ENCODE data around the gene STAC3. TPM values are rescaled to one million over a fixed set of nuclear protein-coding genes. Genes with fewer than 3 reads are reported as not detected.
A peak's percentile ranks its signal among the peaks of the same experiment; 100 is the strongest.

The STAC3 gene
- total and polyA plus RNA-seq, 2 of the 13 experiments (the other 11 are each of a cell fraction or from before 2014, with no cell fraction given): 0.18 to 0.22 TPM

DNA sequence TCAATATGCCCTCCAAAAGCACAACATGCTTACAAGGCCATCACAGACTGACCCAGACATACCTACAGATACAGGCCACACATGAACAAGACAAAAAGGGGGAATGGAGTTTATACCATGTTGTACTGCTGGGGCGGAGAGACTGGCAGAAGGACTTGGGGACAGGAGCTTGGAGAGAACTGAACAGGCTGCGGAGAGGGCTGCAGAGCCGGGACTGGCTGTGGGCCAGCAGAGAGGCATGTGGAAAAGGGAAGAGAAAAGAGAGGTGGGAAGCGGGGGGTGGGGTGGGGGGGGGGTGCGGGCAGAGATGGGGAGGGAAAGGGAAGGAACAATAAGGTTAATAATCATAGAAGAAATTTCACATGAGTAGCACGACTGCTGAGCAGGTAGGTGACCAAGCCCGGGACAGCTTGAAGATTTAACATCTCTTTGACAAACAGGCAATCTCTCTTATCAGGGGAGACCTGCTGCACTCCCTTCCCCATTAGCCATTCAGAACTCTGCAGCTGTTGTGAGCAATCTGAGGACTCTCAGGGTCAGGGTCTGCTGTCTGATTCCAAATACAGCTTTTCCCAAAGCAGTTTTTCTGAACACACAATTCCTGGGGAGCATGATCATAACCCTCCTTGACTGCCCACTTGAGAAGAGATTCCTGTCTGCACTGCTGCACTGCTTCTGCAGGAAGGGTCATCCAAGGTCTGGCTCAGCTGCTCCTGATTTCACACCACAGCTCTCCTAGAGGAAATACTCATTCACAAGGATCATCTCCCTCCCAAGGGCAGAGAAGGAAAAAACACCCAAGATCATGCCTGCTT lies 21.6 kb upstream of the STAC3 start:
- no peaks in the 10 kb centered on the region for H4K20me1 ChIP-seq (ENCODE audit: insufficient read depth, low read length)
- no peaks in the 10 kb centered on the region for H3K9me3 ChIP-seq (ENCODE audit: low read length)
- in situ Hi-C loops (cut with HindIII; ENCODE audit: extremely low pct_ligation_motif_present, low pct_unique_long_range_greater_than_20kb): no loop called here
- H3K36me3 ChIP-seq (replicated peaks in 1 of 2; ENCODE audit: control insufficient read depth in 1 of 2, insufficient read depth in 2 of 2, low read length in 2 of 2): peaks cover 4 to 37% of the 10 kb centered on the region in 2 experiments; a peak in 4 of 5 replicates
- DNase-seq (ENCODE audit: low spot score) (no peak), ATAC-seq (no peak), FAIRE-seq (no peak)
- WGBS (ENCODE audit: low lambda C conversion rate): 99% methylated on average over 7 of the region's 7 CpGs
- H3K79me2 ChIP-seq (ENCODE audit: insufficient read depth, low read length): no peaks in the 10 kb centered on the region
- no peak overlapping the region for H3K4me3 ChIP-seq (replicated peaks in 1 of 3; ENCODE audit: insufficient read depth in 1 of 3, low read depth in 2 of 3, low read length in 3 of 3)
- H3K27ac ChIP-seq (ENCODE audit: extremely low read length, insufficient read depth, low read length): no peak overlapping the region
- no TSS peak for BruUV-seq (replicated peaks)
- CTCF ChIA-PET (ENCODE audit: low intra/inter-chr PET ratio, low total read pairs): no interaction called here
- intact Hi-C loops (cut with micrococcal nuclease; ENCODE audit: unreplicated experiment): no loop called here
- no peak overlapping the region for H2AFZ ChIP-seq (ENCODE audit: low read length)
- no peaks in the 10 kb centered on the region for H3K4me1 ChIP-seq (ENCODE audit: insufficient read depth, low read length)
- POLR2A ChIA-PET: no interaction called here
- TF ChIP-seq HNRNPK (IDR thresholded peaks at IDR 0.05; ENCODE audit: low read depth, low read length, poor library complexity, severe bottlenecking) (peak; percentile 26), ZNF572 (CRISPR knock-in tag; IDR thresholded peaks at IDR 0.05) (no peak)
- H3K27me3 ChIP-seq (ENCODE audit: control insufficient read depth in 1 of 2, insufficient read depth in 2 of 2, low read length in 2 of 2): no peaks in the 10 kb centered on the region
- H3K4me2 ChIP-seq (ENCODE audit: low read depth, low read length): no peak overlapping the region
- H3K9ac ChIP-seq (ENCODE audit: insufficient read depth, low read depth, low read length): no peak overlapping the region

DNA sequence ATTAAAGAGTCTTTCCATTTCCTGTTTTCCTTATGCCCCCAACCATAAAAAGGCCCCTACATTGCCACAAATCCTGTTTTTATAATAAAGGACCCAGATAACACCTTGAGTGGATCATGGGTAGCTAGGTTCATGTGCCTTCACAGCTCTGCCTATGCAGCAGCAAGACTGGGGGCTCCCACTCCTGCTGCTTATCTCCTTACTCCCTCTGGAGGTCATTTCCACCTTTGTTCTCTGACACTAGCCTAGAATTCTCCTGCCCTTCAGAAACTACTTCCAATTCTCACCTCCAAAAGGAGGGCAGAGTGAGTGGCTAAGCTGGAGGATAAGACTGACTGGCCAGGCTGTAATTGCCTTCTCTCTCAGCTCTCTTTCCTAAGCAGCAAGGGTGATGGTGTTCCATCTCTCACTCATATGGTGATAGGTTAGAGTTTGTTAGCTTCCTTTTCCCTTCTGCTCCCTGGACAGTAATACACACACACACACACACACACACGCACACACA lies 20.0 kb upstream of the STAC3 start:
- Histone ChIP-seq H4K20me1 (ENCODE audit: insufficient read depth, low read length) (no peaks in the 10 kb centered on the region), H3K36me3 (replicated peaks in 1 of 2; ENCODE audit: control insufficient read depth in 1 of 2, insufficient read depth in 2 of 2, low read length in 2 of 2) (peaks cover 6 to 42% of the 10 kb centered on the region in 2 experiments; a peak in 4 of 5 replicates), H3K79me2 (ENCODE audit: insufficient read depth, low read length) (no peaks in the 10 kb centered on the region), H3K4me3 (replicated peaks in 1 of 3; ENCODE audit: insufficient read depth in 1 of 3, low read depth in 2 of 3, low read length in 3 of 3) (no peak overlapping the region), H3K9me3 (ENCODE audit: low read length) (no peaks in the 10 kb centered on the region), H3K4me2 (ENCODE audit: low read depth, low read length) (no peak overlapping the region), H3K4me1 (ENCODE audit: insufficient read depth, low read length) (no peaks in the 10 kb centered on the region), H3K27ac (ENCODE audit: extremely low read length, insufficient read depth, low read length) (no peak overlapping the region), H2AFZ (ENCODE audit: low read length) (no peak overlapping the region), H3K9ac (ENCODE audit: insufficient read depth, low read depth, low read length) (no peak overlapping the region), H3K27me3 (ENCODE audit: control insufficient read depth in 1 of 2, insufficient read depth in 2 of 2, low read length in 2 of 2) (no peaks in the 10 kb centered on the region)
- in situ Hi-C loops (cut with HindIII; ENCODE audit: extremely low pct_ligation_motif_present, low pct_unique_long_range_greater_than_20kb): no loop called here
- ChIA-PET POLR2A (no interaction called here), CTCF (ENCODE audit: low intra/inter-chr PET ratio, low total read pairs) (no interaction called here)
- peak; percentile 44 for FAIRE-seq
- peak; percentile 60 for ATAC-seq
- DNase-seq (ENCODE audit: low spot score): peak; percentile 12
- intact Hi-C loops (cut with micrococcal nuclease; ENCODE audit: unreplicated experiment): no loop called here
- no TSS peak for BruUV-seq (replicated peaks)
- WGBS (ENCODE audit: low lambda C conversion rate): 94% methylated on average over 1 of the region's 1 CpG
- TF ChIP-seq, protein P1, sequence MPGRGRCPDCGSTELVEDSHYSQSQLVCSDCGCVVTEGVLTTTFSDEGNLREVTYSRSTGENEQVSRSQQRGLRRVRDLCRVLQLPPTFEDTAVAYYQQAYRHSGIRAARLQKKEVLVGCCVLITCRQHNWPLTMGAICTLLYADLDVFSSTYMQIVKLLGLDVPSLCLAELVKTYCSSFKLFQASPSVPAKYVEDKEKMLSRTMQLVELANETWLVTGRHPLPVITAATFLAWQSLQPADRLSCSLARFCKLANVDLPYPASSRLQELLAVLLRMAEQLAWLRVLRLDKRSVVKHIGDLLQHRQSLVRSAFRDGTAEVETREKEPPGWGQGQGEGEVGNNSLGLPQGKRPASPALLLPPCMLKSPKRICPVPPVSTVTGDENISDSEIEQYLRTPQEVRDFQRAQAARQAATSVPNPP (CRISPR knock-in tag; IDR thresholded peaks at IDR 0.05): no peak
- TF ChIP-seq SATB2 (CRISPR knock-in tag; IDR thresholded peaks at IDR 0.05): no peak
- TF ChIP-seq, protein P2, sequence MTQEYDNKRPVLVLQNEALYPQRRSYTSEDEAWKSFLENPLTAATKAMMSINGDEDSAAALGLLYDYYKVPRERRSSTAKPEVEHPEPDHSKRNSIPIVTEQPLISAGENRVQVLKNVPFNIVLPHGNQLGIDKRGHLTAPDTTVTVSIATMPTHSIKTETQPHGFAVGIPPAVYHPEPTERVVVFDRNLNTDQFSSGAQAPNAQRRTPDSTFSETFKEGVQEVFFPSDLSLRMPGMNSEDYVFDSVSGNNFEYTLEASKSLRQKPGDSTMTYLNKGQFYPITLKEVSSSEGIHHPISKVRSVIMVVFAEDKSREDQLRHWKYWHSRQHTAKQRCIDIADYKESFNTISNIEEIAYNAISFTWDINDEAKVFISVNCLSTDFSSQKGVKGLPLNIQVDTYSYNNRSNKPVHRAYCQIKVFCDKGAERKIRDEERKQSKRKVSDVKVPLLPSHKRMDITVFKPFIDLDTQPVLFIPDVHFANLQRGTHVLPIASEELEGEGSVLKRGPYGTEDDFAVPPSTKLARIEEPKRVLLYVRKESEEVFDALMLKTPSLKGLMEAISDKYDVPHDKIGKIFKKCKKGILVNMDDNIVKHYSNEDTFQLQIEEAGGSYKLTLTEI (CRISPR knock-in tag; conservative IDR thresholded peaks at IDR 0.05): no peak
- TF ChIP-seq, protein P3, sequence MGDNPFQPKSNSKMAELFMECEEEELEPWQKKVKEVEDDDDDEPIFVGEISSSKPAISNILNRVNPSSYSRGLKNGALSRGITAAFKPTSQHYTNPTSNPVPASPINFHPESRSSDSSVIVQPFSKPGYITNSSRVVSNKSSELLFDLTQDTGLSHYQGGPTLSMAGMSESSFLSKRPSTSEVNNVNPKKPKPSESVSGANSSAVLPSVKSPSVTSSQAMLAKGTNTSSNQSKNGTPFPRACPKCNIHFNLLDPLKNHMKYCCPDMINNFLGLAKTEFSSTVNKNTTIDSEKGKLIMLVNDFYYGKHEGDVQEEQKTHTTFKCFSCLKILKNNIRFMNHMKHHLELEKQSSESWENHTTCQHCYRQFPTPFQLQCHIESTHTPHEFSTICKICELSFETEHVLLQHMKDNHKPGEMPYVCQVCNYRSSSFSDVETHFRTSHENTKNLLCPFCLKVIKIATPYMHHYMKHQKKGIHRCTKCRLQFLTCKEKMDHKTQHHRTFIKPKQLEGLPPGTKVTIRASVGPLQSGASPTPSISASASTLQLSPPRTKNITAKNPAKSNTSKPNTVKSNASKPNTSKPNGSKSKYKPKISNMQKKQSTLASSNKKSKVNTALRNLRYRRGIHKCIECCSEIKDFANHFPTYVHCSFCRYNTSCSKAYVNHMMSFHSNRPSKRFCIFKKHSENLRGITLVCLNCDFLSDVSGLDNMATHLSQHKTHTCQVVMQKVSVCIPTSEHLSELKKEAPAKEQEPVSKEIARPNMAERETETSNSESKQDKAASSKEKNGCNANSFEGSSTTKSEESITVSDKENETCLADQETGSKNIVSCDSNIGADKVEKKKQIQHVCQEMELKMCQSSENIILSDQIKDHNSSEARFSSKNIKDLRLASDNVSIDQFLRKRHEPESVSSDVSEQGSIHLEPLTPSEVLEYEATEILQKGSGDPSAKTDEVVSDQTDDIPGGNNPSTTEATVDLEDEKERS (CRISPR knock-in tag; IDR thresholded peaks at IDR 0.05): no peak
- TF ChIP-seq ZNF20 (CRISPR knock-in tag; IDR thresholded peaks at IDR 0.05): no peak
- no peak for TF ChIP-seq ZNF878 (CRISPR knock-in tag; IDR thresholded peaks at IDR 0.05)
- no peak for TF ChIP-seq POGZ (CRISPR knock-in tag; IDR thresholded peaks at IDR 0.05)
- no peak for TF ChIP-seq POLR2G (IDR thresholded peaks at IDR 0.05; ENCODE audit: low read depth, low read length)
